HepG2 (cell line): ENCODE results near the gene RLN3. TPM values are rescaled to one million over a fixed set of nuclear protein-coding genes. Genes with fewer than 3 reads are reported as not detected.
A peak's percentile ranks its signal among the peaks of the same experiment; 100 is the strongest.
"Not testable (repeated sequence)": the region's sequence is repeated elsewhere in the genome, so short reads cannot be mapped to it uniquely, and the experiment has no call there.

Experiments used
- ATAC-seq: fragments of 200-7000 bp; cut with Tn5 transposase; 3 replicates; pipeline ENCODE4 v1.9.1; 2020; ENCODE audit warnings: mild to moderate bottlenecking, moderate library complexity
- BruUV-seq: library from RNA; stranded (reverse); fragments of 400-500 nt; replicated peaks from 2 replicates; lab custom pipeline; 2021; lab: Mats Ljungman, UMichigan
- CTCF ChIA-PET: fragments of 300-600 bp; formaldehyde crosslinking; extraction: SDS; loops from one replicate; lab custom pipeline; 2021; ENCODE audit warnings: low total read pairs, inconsistent platforms, low intra/inter-chr PET ratio; lab: Yijun Ruan, JAX
- POLR2A ChIA-PET: fragments of 350-600 bp; sonication (Branson Sonifier 250); formaldehyde crosslinking; loops from one replicate; lab custom pipeline; 2020; ENCODE audit warnings: antibody characterized with exemption, inconsistent platforms; lab: Yijun Ruan, JAX
- DNase-seq: peaks from one replicate; pipeline ENCODE4 v3.0.0-alpha.2; 2015; ENCODE audit warnings: low spot score
- FAIRE-seq: peaks from 3 replicates; lab custom pipeline; 2011; peaks lifted over from hg19 to GRCh38; lab: Jason Lieb, UNC
- H2AFZ ChIP-seq: one replicate; pipeline ENCODE4 v1.6.1; 2011; ENCODE audit warnings: low read length, inconsistent platforms
- H3K27ac ChIP-seq: fragments of 300-600 bp; 3 replicates; pipeline ENCODE4 v1.8.0; 2011; ENCODE audit warnings: mixed run types, mild to moderate bottlenecking, mixed read lengths, low read length, inconsistent platforms; ENCODE audit not compliant: insufficient read depth; ENCODE audit errors: extremely low read length
- H3K27me3 ChIP-seq, 2 experiments: fragments of 200-600 bp in 1 of 2; 2 replicates in 1 of 2; 3 replicates in 1 of 2; pipeline versions ENCODE4 v1.6.0 to v1.8.0; 2011; ENCODE audit warnings: low read length in 2 of 2, mild to moderate bottlenecking in 2 of 2, moderate library complexity in 2 of 2, inconsistent platforms in 1 of 2; ENCODE audit not compliant: insufficient read depth in 2 of 2, control insufficient read depth in 1 of 2
- H3K36me3 ChIP-seq, 2 experiments: fragments of 200-600 bp in 1 of 2; replicated peaks in 1 of 2; 2 replicates in 1 of 2; 3 replicates in 1 of 2; pipeline versions ENCODE4 v1.5.1 to v1.8.0; 2011; ENCODE audit warnings: low read length in 2 of 2, inconsistent platforms in 1 of 2; ENCODE audit not compliant: insufficient read depth in 2 of 2, control insufficient read depth in 1 of 2
- H3K4me1 ChIP-seq: 2 replicates; pipeline ENCODE4 v1.5.1; 2012; ENCODE audit warnings: low read length, inconsistent platforms; ENCODE audit not compliant: insufficient read depth
- H3K4me2 ChIP-seq: 2 replicates; pipeline ENCODE4 v1.6.0; 2011; ENCODE audit warnings: low read depth, low read length, inconsistent platforms
- H3K4me3 ChIP-seq, 3 experiments: fragments of 200-600 bp in 1 of 3; sonication (generic), shearing (Covaris generic) in 1 of 3; replicated peaks in 1 of 3; 2 replicates each; pipeline ENCODE4 v1.5.1; 2011 to 2016; ENCODE audit warnings: low read length in 3 of 3, inconsistent platforms in 2 of 3, low read depth in 2 of 3, mild to moderate bottlenecking in 2 of 3, control low read depth in 1 of 3, mixed read lengths in 1 of 3; ENCODE audit not compliant: insufficient read depth in 1 of 3
- H3K79me2 ChIP-seq: one replicate; pipeline ENCODE4 v1.6.1; 2011; ENCODE audit warnings: low read length, inconsistent platforms; ENCODE audit not compliant: insufficient read depth
- H3K9ac ChIP-seq: 2 replicates; pipeline ENCODE4 v1.6.0; 2011; ENCODE audit warnings: mild to moderate bottlenecking, low read depth, low read length, inconsistent platforms; ENCODE audit not compliant: insufficient read depth
- H3K9me3 ChIP-seq: 2 replicates; pipeline ENCODE4 v1.5.1; 2012; ENCODE audit warnings: mild to moderate bottlenecking, low read length
- H4K20me1 ChIP-seq: 2 replicates; pipeline ENCODE4 v1.6.0; 2011; ENCODE audit warnings: inconsistent platforms, mild to moderate bottlenecking, low read length, moderate library complexity; ENCODE audit not compliant: insufficient read depth
- ATF7 ChIP-seq, 2 experiments: fragments of 450-650 bp in 1 of 2; sonication (generic) in 1 of 2; formaldehyde crosslinking in 1 of 2; IDR thresholded peaks; 2 replicates each; pipeline versions ENCODE4 v1.4.0 to v1.6.1; 2016 to 2020; ENCODE audit warnings: antibody characterized with exemption in 1 of 2, mild to moderate bottlenecking in 1 of 2, missing genetic modification reagents in 1 of 2
- CEBPG ChIP-seq: IDR thresholded peaks from 2 replicates; pipeline ENCODE4 v1.6.1; 2016
- FOXA1 ChIP-seq, 2 experiments: fragments of 450-650 bp in 1 of 2; sonication (generic) in 1 of 2; formaldehyde crosslinking in 1 of 2; IDR thresholded peaks; 2 replicates each; pipeline versions ENCODE4 v1.4.0 to v1.6.1; 2016 to 2020; ENCODE audit warnings: missing genetic modification reagents in 1 of 2
- FOXA3 ChIP-seq: IDR thresholded peaks from 2 replicates; pipeline ENCODE4 v1.6.1; 2016; ENCODE audit warnings: missing genetic modification reagents, missing compliant biosample characterization
- FOXK1 ChIP-seq: sonication (generic); formaldehyde crosslinking; IDR thresholded peaks from 2 replicates; pipeline ENCODE4 v1.4.0; 2020; ENCODE audit warnings: low read depth, missing genetic modification reagents, borderline replicate concordance
- FOXK2 ChIP-seq: fragments of 450-650 bp; IDR thresholded peaks from 2 replicates; pipeline ENCODE4 v1.6.1; 2016
- FOXO1 ChIP-seq: sonication (generic); formaldehyde crosslinking; IDR thresholded peaks from 2 replicates; pipeline ENCODE4 v1.4.0; 2020; ENCODE audit warnings: missing genetic modification reagents
- FOXP1 ChIP-seq, 2 experiments: fragments of 450-650 bp in 1 of 2; IDR thresholded peaks; 2 replicates each; pipeline ENCODE4 v1.6.1; 2017 to 2018; ENCODE audit warnings: antibody characterized with exemption in 1 of 2
- SAP130 ChIP-seq: IDR thresholded peaks from 2 replicates; pipeline ENCODE4 v1.6.1; 2016; ENCODE audit warnings: low read depth
- SMC3 ChIP-seq: IDR thresholded peaks from 2 replicates; pipeline ENCODE4 v1.6.1; 2011; ENCODE audit warnings: low read length, improper control_type of control experiment
- STAG1 ChIP-seq: sonication (generic); formaldehyde crosslinking; IDR thresholded peaks from 2 replicates; pipeline ENCODE4 v1.4.0; 2020; ENCODE audit warnings: missing genetic modification reagents
- THAP11 ChIP-seq: IDR thresholded peaks from 2 replicates; pipeline ENCODE4 v1.6.1; 2016; ENCODE audit warnings: missing biosample characterization, missing genetic modification reagents
- ZNF350 ChIP-seq: sonication (generic); formaldehyde crosslinking; IDR thresholded peaks from 2 replicates; pipeline ENCODE4 v1.4.0; 2020; ENCODE audit warnings: mild to moderate bottlenecking, low read depth, missing genetic modification reagents, borderline replicate concordance
- ZNF441 ChIP-seq: sonication (generic); formaldehyde crosslinking; IDR thresholded peaks from 2 replicates; pipeline ENCODE4 v1.7.0; 2021; ENCODE audit warnings: missing genetic modification reagents, borderline replicate concordance
- ZNF501 ChIP-seq: sonication (generic); formaldehyde crosslinking; IDR thresholded peaks from 2 replicates; pipeline ENCODE4 v1.5.1; 2020; ENCODE audit warnings: mild to moderate bottlenecking, moderate library complexity, missing genetic modification reagents
- WGBS: methylation state at CpG from one replicate; pipeline ENCODE4 v1.1.6; 2017; ENCODE audit warnings: low lambda C conversion rate; 5-methylcytosine and 5-hydroxymethylcytosine counted together
- in situ Hi-C: cut with HindIII; loops from 2 replicates; pipeline ENCODE4 v1.10.0; 2017; ENCODE audit warnings: low pct_unique_long_range_greater_than_20kb; ENCODE audit not compliant: extremely low pct_ligation_motif_present
- intact Hi-C: fragments of 100-400 bp; cut with micrococcal nuclease; formaldehyde crosslinking; loops from one replicate; pipeline ENCODE4 v1.10.0; 2022; ENCODE audit not compliant: unreplicated experiment
- polyA plus RNA-seq, 8 experiments: library from polyadenylated mRNA; depleted of rRNA in 3 of 8; stranded (reverse) in 7 of 8; unstranded in 1 of 8; fragments of >200 nt; fragmentation: Illumina TruSeq in 4 of 8; extraction: Trizol in 4 of 8; gene quantifications; 2 replicates each; pipeline versions ENCODE4 v1.2.1 to v1.2.3, GENCODE V29; 2011 to 2016; ENCODE audit warnings: low read depth in 4 of 8, missing spikeins in 1 of 8, mixed read lengths in 1 of 8; ENCODE audit not compliant: insufficient read depth in 1 of 8
- total RNA-seq, 5 experiments: library from RNA; depleted of rRNA; stranded (reverse); fragments of >200 nt; fragmentation: Illumina TruSeq; extraction: Trizol; gene quantifications; 2 replicates each; pipeline ENCODE4 v1.2.3, GENCODE V29; 2016; ENCODE audit warnings: low read depth in 1 of 5
- TF ChIP-seq, protein P1 (sequence below): sonication (generic); formaldehyde crosslinking; IDR thresholded peaks from 2 replicates; pipeline ENCODE4 v1.4.0; 2020; ENCODE audit warnings: missing genetic modification reagents
- TF ChIP-seq, protein P2 (sequence below): sonication (generic); formaldehyde crosslinking; IDR thresholded peaks from 2 replicates; pipeline ENCODE4 v1.5.0; 2020; ENCODE audit warnings: mild to moderate bottlenecking, missing genetic modification reagents, moderate library complexity

The RLN3 gene
- total and polyA plus RNA-seq, 2 of the 13 experiments (the other 11 are each of a cell fraction or from before 2014, with no cell fraction given) = not detected

DNA sequence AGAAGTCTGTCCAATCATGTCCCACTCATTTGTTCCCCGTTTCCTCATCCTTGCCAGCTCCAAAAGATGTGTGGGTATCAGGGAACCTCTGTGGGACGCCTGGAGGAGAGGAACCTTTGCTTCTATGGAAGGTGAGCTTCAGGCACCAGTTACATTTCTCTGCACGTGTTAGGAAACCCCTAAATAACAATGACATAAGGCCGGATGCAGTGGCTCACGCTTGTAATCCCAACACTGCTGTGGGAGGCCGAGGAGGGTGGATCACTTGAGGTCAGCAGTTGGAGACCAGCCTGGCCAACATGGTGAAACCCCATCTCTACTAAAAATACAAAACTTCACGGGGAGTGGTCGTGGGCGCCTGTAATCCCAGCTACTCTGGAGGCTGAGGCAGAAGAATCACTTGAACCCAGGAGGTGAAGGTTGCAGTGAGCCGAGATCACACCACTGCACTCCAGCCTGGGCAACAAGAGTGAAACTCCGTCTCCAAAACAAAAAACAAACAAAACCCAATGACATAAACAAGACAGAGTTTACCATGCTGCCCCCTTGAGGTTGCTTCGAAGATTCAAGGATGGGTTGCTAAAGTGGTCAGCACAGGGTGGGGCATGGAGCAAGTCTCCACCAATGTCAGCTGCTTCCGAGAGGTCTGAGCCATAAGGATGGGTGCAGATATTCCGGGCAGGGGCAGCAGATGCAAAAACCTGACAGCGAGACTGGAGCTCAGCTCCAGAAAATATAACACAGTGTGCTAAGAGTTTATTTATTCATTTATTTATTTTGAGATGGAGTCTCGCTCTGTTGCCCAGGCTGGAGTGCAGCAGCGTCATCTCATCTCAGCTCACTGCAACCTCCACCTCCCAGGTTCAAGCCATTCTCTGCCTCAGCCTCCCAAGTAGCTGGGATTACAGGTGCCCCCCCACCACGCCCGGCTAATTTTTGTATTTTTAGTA is 15.0 kb downstream of the RLN3 start:
- H3K4me2 ChIP-seq; in situ Hi-C loops; H3K36me3 ChIP-seq; H3K9me3 ChIP-seq; H3K79me2 ChIP-seq; H4K20me1 ChIP-seq; BruUV-seq; H3K4me1 ChIP-seq; H3K4me3 ChIP-seq; H3K9ac ChIP-seq; H2AFZ ChIP-seq; H3K27me3 ChIP-seq; TF ChIP-seq ATF7 (CRISPR knock-in tag; IDR thresholded peaks at IDR 0.05); FOXA1 (IDR thresholded peaks at IDR 0.05): not testable (repeated sequence)
- peak; percentile 58 for DNase-seq
- ChIA-PET POLR2A (interaction anchor here (1.7 kb wide), 1 partner anchor 29 kb away, joined by 5 read pairs; no protein-coding TSS in a partner anchor), CTCF (interaction anchor here (1.1 to 1.8 kb wide), 2 partner anchors 29 to 163 kb away, joined by 5 to 13 read pairs; partner anchors contain the start of gene MISP3)
- 79% methylated on average over 19 of the region's 19 CpGs for WGBS
- ATAC-seq = peak; percentile 79
- intact Hi-C loops = loop anchor here (1.0 kb wide), 1 partner anchor 163 kb away; no protein-coding TSS in a partner anchor
- TF ChIP-seq FOXA3 (CRISPR knock-in tag) (peak; percentile 31; the same call in 1 of the 2 replicates), SMC3 (peak; percentile 46; the same call in 1 of the 2 replicates), FOXK1 (CRISPR knock-in tag) (peak; percentile 72; the same call in 1 of the 2 replicates), ATF7 (IDR thresholded peaks at IDR 0.05) (0 out of 2 replicates have a peak, but pooled peaks have one; percentile 9), FOXA1 (CRISPR knock-in tag; IDR thresholded peaks at IDR 0.05) (peak; percentile 10; the same call in 1 of the 2 replicates), CEBPG (CRISPR knock-in tag) (0 out of 2 replicates have a peak, but pooled peaks have one; percentile 12), SAP130 (CRISPR knock-in tag) (0 out of 2 replicates have a peak, but pooled peaks have one; percentile 23), ZNF441 (CRISPR knock-in tag) (peak; percentile 57; the same call in 1 of the 2 replicates), ZNF501 (CRISPR knock-in tag) (0 out of 2 replicates have a peak, but pooled peaks have one; percentile 14), THAP11 (CRISPR knock-in tag) (peak; percentile 26; the same call in 1 of the 2 replicates), STAG1 (CRISPR knock-in tag) (peak; percentile 57), FOXK2 (peak; percentile 85), FOXO1 (CRISPR knock-in tag) (peak; percentile 51; the same call in 1 of the 2 replicates), FOXP1 (IDR thresholded peaks at IDR 0.05) (peak; percentile 75), FOXP1 (CRISPR knock-in tag; IDR thresholded peaks at IDR 0.05) (peak; percentile 80), ZNF350 (CRISPR knock-in tag) (peak; percentile 32; the same call in 1 of the 2 replicates)
- TF ChIP-seq, protein P1, sequence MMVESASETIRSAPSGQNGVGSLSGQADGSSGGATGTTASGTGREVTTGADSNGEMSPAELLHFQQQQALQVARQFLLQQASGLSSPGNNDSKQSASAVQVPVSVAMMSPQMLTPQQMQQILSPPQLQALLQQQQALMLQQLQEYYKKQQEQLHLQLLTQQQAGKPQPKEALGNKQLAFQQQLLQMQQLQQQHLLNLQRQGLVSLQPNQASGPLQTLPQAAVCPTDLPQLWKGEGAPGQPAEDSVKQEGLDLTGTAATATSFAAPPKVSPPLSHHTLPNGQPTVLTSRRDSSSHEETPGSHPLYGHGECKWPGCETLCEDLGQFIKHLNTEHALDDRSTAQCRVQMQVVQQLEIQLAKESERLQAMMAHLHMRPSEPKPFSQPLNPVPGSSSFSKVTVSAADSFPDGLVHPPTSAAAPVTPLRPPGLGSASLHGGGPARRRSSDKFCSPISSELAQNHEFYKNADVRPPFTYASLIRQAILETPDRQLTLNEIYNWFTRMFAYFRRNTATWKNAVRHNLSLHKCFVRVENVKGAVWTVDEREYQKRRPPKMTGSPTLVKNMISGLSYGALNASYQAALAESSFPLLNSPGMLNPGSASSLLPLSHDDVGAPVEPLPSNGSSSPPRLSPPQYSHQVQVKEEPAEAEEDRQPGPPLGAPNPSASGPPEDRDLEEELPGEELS = peak; percentile 58; the same call in 1 of the 2 replicates
- TF ChIP-seq, protein P2, sequence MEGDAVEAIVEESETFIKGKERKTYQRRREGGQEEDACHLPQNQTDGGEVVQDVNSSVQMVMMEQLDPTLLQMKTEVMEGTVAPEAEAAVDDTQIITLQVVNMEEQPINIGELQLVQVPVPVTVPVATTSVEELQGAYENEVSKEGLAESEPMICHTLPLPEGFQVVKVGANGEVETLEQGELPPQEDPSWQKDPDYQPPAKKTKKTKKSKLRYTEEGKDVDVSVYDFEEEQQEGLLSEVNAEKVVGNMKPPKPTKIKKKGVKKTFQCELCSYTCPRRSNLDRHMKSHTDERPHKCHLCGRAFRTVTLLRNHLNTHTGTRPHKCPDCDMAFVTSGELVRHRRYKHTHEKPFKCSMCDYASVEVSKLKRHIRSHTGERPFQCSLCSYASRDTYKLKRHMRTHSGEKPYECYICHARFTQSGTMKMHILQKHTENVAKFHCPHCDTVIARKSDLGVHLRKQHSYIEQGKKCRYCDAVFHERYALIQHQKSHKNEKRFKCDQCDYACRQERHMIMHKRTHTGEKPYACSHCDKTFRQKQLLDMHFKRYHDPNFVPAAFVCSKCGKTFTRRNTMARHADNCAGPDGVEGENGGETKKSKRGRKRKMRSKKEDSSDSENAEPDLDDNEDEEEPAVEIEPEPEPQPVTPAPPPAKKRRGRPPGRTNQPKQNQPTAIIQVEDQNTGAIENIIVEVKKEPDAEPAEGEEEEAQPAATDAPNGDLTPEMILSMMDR = peak; percentile 63
- peak; percentile 75 for FAIRE-seq
- H3K27ac ChIP-seq = peak overlapping the region; percentile 51
